Gastrocnemius medialis (tissue), 4 donors: Measurements from ENCODE around the gene LIPI. TPM values are rescaled to one million over a fixed set of nuclear protein-coding genes. Genes with fewer than 3 reads are reported as not detected.
A peak's percentile ranks its signal among the peaks of the same experiment; 100 is the strongest.

Experiments used
- ATAC-seq, 2 donors: fragments of 150-250 bp; one replicate each; pipeline ENCODE4 v1.9.1; 2016
- DNase-seq, 2 donors: peaks; one replicate each; pipeline ENCODE4 v3.0.0-alpha.2; 2019
- H3K27ac ChIP-seq, 4 donors: fragments of 200-600 bp; sonication (generic); 1 replicate in 1 of 4; 2 replicates in 3 of 4; pipeline ENCODE4 v1.5.1; 2016 to 2018; ENCODE audit warnings: mild to moderate bottlenecking in 2 of 4, moderate library complexity in 1 of 4
- H3K27me3 ChIP-seq, 3 donors: fragments of 200-600 bp; sonication (generic) in 2 of 3; 1 replicate in 1 of 3; 2 replicates in 2 of 3; pipeline versions ENCODE4 v1.5.1 to v1.6.0; 2016 to 2019; ENCODE audit warnings: mild to moderate bottlenecking in 1 of 3, moderate library complexity in 1 of 3
- H3K36me3 ChIP-seq, 2 donors: fragments of 200-600 bp; sonication (generic) in 1 of 2; one replicate each; pipeline ENCODE4 v1.5.1; 2017 to 2018
- H3K4me1 ChIP-seq, 2 donors: fragments of 200-600 bp; sonication (generic) in 1 of 2; one replicate each; pipeline ENCODE4 v1.5.1; 2016 to 2017; ENCODE audit warnings: mild to moderate bottlenecking in 2 of 2
- H3K4me3 ChIP-seq, 4 donors: fragments of 200-600 bp; sonication (generic) in 3 of 4; 1 replicate in 1 of 4; 2 replicates in 3 of 4; pipeline ENCODE4 v1.5.1; 2016 to 2019; ENCODE audit warnings: mild to moderate bottlenecking in 2 of 4
- H3K9me3 ChIP-seq, 3 donors: fragments of 200-600 bp; sonication (generic) in 2 of 3; 1 replicate in 1 of 3; 2 replicates in 2 of 3; pipeline ENCODE4 v1.5.1; 2016 to 2019
- CTCF ChIP-seq, 5 experiments: fragments of 450-650 bp in 3 of 5; fragments of 200-600 bp in 2 of 5; sonication (generic) in 2 of 5; IDR thresholded peaks in 4 of 5; conservative IDR thresholded peaks in 1 of 5; 1 replicate in 4 of 5; 2 replicates in 1 of 5; pipeline ENCODE4 v1.5.1; 2016 to 2019; ENCODE audit warnings: antibody characterized with exemption in 5 of 5, mild to moderate bottlenecking in 3 of 5, moderate library complexity in 3 of 5
- POLR2A ChIP-seq, 2 donors: fragments of 450-650 bp; IDR thresholded peaks; one replicate each; pipeline ENCODE4 v1.6.1; 2017; ENCODE audit warnings: antibody characterized with exemption in 2 of 2, mild to moderate bottlenecking in 2 of 2, moderate library complexity in 2 of 2
- in situ Hi-C, 4 donors: fragments of 200-750 bp; cut with MboI; loops; one replicate each; pipeline versions ENCODE4 v1.15.0 to v1.8.0; 2017; ENCODE audit warnings: low sequenced_read_pairs in 4 of 4
- intact Hi-C: fragments of 100-400 bp; cut with DNase I; formaldehyde crosslinking; loops from one replicate; pipeline ENCODE4 v1.15.1; 2023; ENCODE audit warnings: low total_unique reads
- total RNA-seq, 4 donors: library from RNA; depleted of rRNA; stranded (reverse); fragments of >200 nt; gene quantifications; one replicate each; pipeline versions ENCODE4 v1.1.0 to v1.2.3, GENCODE V29; 2016

LIPI gene
- not detected for total RNA-seq

GRCh38 chr21:14210738-14211137 is at the start of gene LIPI:
TSS of gene LIPI (minus strand) at chr21:14210955. CDS start at chr21:14210845, 110 bp downstream.
- Histone ChIP-seq H3K36me3 (no peaks in the 10 kb centered on the region), H3K4me1 (no peaks in the 10 kb centered on the region), H3K27me3 (peaks cover 0 to 6% (median 0%) of the 10 kb centered on the region in 3 donors), H3K4me3 (no peak within 1 kb of the TSS), H3K9me3 (no peaks in the 10 kb centered on the region), H3K27ac (no peak within 1 kb of the TSS)
- DNase-seq, result no peak
- TF ChIP-seq POLR2A (IDR thresholded peaks at IDR 0.05), result no peak
- no peak for TF ChIP-seq CTCF (IDR thresholded peaks at IDR 0.05 in 4 of 5, conservative IDR thresholded peaks at IDR 0.05 in 1 of 5)
- intact Hi-C loops, result no loop called here
- no peak for ATAC-seq
- in situ Hi-C loops, result no loop called here

- no peak for ATAC-seq
- peaks cover 0 to 2% (median 0%) of the 10 kb centered on the region in 3 donors for H3K27me3 ChIP-seq
- intact Hi-C loops, result no loop called here
Observed at GRCh38 chr21:14260174-14260764, 49.5 kb upstream of the LIPI start.

GRCh38 chr21:14259747-14260146 is 49.0 kb upstream of the LIPI start:
- no peaks in the 10 kb centered on the region for H3K36me3 ChIP-seq
- no peak overlapping the region for H3K4me3 ChIP-seq
- DNase-seq, result no peak
- TF ChIP-seq POLR2A (IDR thresholded peaks at IDR 0.05) (no peak), CTCF (IDR thresholded peaks at IDR 0.05 in 4 of 5, conservative IDR thresholded peaks at IDR 0.05 in 1 of 5) (peak in 4 of 5 experiments; percentile 36 to 65 (median 46))
- no peak overlapping the region for H3K27ac ChIP-seq
- peak; percentile 56 to 75 for ATAC-seq
- H3K27me3 ChIP-seq, result peaks cover 0 to 2% (median 0%) of the 10 kb centered on the region in 3 donors
- in situ Hi-C loops (loop anchor here (10.0 kb wide), 2 partner anchors 1325 to 1335 kb away; no protein-coding TSS in a partner anchor), intact Hi-C loops (loop anchor here (10.0 kb wide), 2 partner anchors 605 to 1225 kb away; no protein-coding TSS in a partner anchor)
- H3K4me1 ChIP-seq, result no peaks in the 10 kb centered on the region
- H3K9me3 ChIP-seq, result no peaks in the 10 kb centered on the region

More at GRCh38 chr21:14260174-14260764, 49.5 kb upstream of the LIPI start:
- no peak overlapping the region for H3K27ac ChIP-seq
- H3K9me3 ChIP-seq, result no peaks in the 10 kb centered on the region
- H3K36me3 ChIP-seq, result no peaks in the 10 kb centered on the region
- H3K4me1 ChIP-seq, result no peaks in the 10 kb centered on the region
- DNase-seq, result no peak
- TF ChIP-seq CTCF (IDR thresholded peaks at IDR 0.05 in 4 of 5, conservative IDR thresholded peaks at IDR 0.05 in 1 of 5), result no peak
- no peak for TF ChIP-seq POLR2A (IDR thresholded peaks at IDR 0.05)
- in situ Hi-C loops, result no loop called here
- no peak overlapping the region for H3K4me3 ChIP-seq

- in situ Hi-C loops, result loop anchor here (10.0 kb wide), 2 partner anchors 1333 to 1343 kb away; no protein-coding TSS in a partner anchor
- intact Hi-C loops, result loop anchor here (10.0 kb wide), 2 partner anchors 613 to 1233 kb away; no protein-coding TSS in a partner anchor
- ATAC-seq, result no peak
- no peak overlapping the region for H3K27ac ChIP-seq
- H3K36me3 ChIP-seq, result no peaks in the 10 kb centered on the region
- no peaks in the 10 kb centered on the region for H3K9me3 ChIP-seq
- no peaks in the 10 kb centered on the region for H3K27me3 ChIP-seq
- no peak overlapping the region for H3K4me3 ChIP-seq
- no peak for DNase-seq
- H3K4me1 ChIP-seq, result peaks cover 0 to 5% of the 10 kb centered on the region in 2 donors
- TF ChIP-seq CTCF (IDR thresholded peaks at IDR 0.05 in 4 of 5, conservative IDR thresholded peaks at IDR 0.05 in 1 of 5) (no peak), POLR2A (IDR thresholded peaks at IDR 0.05) (no peak)
Observed at GRCh38 chr21:14251336-14251735, 40.6 kb upstream of the LIPI start.
